ENCODE results near the gene TOP2A.
A peak's percentile ranks its signal among the peaks of the same experiment; 100 is the strongest.
"Not testable (repeated sequence)": the region's sequence is repeated elsewhere in the genome, so short reads cannot be mapped to it uniquely, and the experiment has no call there.

TOP2A gene

DNA sequence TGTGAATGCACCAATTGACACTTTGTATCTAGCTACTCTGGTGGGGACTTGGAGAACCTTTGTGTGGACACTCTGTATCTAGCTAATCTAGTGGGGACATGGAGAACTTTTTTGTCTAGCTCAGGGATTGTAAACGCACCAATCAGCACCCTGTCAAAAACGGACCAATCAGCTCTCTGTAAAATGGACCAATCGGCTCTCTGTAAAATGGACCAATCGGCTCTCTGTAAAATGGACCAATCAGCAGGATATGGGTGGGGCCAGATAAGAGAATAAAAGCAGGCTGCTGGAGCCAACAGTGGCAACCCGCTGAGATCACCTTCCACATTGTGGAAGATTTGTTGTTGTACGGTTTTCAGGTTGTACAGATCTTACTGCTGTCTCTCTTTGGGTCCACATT lies 41.2 kb downstream of the TOP2A start:
- not testable (repeated sequence) for DNase-seq (ENCODE audit: low read depth in 2 of 2, low spot score in 1 of 2)

DNA sequence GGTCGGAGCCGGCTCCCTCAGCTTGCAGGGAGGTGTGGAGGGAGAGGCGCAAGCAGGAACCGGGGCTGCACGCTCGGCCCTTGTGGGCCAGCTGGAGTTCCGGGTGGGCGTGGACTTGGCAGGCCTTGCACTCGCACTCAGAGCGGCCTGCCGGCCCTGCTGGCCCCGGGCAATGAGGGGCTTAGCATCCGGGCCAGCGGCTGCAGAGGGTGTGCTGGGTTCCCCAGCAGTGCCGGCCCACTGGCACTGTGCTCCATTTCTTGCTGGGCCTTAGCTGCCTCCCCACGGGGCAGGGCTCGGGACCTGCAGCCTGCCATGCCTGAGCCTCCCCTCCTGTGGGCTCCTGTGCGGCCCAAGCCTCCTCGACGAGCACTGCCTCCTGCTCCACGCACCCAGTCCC lies 41.9 kb downstream of the TOP2A start:
- DNase-seq (ENCODE audit: low read depth in 2 of 2, low spot score in 1 of 2) = not testable (repeated sequence)

DNA sequence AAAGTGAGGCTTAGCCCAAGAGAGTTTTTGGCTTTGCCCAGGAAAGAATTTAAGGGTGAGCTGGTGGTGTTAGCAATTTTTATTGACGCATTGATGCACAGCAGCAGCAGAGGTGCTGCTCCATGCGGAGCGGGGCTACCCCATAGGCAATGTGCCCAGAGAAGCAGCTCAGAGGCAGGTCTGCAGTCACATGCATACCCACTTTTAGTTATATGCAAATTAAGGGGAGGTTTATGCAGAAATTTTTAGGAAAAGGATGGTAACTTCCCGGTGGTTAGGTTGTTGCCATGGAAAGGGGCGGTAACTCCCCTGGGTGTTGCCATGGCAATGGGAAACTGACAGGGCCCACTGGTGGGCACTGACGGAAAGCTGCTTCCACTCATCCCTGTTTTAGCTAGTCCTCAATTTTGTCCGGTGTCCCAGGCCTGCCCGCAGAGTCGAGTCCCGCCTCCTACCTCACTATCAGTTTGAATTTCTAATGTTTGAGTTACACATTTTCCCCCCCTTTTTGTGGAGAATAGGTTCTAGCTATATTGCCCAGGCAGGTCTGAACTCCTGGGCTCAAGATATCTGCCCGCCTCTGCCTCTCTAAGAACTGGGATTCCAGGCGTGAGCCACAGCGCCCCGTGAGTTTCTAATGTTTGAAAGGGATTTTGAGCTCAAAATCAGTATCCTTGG lies 42.7 kb downstream of the TOP2A start:
- DNase-seq (ENCODE audit: low read depth in 2 of 2, low spot score in 1 of 2) = no peak

DNA sequence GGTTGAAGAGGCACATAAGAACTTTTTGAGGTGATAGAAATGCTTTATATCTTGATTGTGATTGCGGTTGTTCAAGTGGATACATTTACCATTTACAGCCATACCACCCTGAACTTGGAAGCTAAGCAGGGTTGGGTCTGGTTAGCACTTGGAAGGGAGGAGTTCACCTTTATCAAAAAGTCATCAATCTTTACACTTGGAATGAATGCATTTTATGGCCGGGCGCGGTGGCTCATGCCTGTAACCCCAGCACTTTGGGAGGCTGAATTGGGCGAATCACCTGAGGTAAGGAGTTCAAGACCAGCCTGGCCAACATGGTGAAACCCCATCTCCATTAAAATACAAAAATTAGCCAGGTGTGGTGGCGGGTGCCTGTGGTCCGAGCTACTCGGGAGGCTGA lies 43.7 kb downstream of the TOP2A start:
- no peak for DNase-seq (ENCODE audit: low read depth in 2 of 2, low spot score in 1 of 2)

DNA sequence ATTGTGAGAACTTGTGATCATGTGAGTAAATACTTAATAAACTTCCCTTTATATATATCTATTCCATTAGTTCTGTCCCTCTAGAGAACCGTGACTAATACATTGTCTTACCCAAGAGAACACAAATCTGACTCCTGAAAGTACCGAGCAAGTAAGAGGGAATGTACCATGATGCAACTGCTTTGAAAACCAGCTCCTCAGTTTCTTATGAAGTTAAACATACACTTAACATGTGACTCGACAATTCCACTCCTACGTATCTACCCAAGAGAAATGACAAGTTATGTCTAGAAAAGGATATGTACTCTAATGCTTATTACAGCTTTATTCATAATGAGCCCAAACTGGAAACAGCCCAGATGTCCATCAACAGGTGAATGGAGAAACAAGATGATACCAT lies 44.4 kb downstream of the TOP2A start:
- no peak for DNase-seq (ENCODE audit: low read depth in 2 of 2, low spot score in 1 of 2)

DNA sequence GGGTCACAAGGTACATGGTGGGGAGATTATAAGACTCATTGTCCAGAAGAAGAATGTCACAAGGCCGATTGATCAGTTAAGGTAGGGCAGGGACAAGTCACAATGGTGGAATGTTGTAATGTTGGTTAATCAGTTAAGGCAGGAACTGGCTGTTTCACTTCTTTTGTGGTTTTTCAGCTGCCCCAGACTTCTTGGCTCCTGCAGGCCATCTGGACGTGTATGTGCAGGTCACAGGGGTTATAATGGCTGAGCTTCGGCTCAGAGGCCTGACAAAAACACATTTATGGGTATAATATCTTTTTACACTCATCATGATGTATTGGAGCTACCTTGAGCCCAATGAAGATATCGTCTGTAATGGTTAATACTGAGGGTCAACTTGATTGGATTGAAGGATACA lies 45.1 kb downstream of the TOP2A start:
- not testable (repeated sequence) for DNase-seq (ENCODE audit: low read depth in 2 of 2, low spot score in 1 of 2)

DNA sequence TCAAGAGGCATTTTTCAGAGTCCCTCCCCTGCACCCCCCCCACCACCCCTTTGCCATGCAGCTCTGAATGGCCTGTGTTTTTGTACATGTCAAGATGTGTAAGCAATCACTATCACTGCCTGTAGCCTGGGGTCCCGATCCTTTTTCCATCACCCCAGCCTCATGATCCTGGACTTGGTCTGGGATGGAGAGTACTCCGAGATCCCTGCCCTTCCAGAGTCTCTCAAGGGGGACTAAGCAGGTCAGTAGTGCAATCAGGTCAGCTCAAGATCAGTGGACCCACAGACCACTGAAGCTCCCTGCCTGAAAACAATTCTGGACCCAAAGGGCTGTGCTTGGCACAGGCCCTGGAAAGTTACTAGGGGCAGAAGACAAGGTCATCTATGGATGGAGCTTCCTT lies 45.7 kb downstream of the TOP2A start:
- DNase-seq (ENCODE audit: low read depth in 2 of 2, low spot score in 1 of 2) = no peak

DNA sequence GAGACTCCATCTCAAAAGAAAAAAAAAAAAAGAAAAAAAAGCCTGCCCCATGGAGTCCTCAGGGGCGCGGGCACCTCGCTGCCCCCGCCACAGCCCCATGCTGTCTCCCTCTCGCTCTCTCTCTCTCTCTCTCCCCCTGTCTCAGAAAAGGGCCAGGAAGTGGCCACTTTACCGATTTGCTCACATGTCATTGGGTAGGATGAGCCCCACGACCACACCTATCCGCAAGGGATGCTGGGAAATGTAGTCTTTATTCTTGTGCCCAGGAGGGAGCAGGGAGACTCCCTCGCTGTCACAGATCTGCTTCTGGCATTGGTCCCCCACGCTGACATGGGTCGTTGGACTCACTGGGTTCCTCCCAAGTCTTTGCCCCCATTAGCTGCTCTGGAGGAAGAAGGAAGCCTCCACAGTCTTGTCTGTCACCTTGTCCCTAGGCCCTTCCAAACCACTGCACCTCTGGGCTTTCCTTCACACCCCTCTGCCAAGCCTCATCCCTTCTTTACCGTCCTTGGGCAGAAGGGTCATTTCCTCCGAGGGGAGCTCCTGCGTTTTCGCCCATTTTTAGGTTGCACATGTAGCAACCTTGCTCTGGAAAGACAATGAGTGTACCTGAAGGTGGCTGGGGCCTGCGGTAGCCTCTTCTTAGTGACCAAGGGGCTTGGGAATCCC lies 46.3 kb downstream of the TOP2A start:
- no peak for DNase-seq (ENCODE audit: low read depth in 2 of 2, low spot score in 1 of 2)

DNA sequence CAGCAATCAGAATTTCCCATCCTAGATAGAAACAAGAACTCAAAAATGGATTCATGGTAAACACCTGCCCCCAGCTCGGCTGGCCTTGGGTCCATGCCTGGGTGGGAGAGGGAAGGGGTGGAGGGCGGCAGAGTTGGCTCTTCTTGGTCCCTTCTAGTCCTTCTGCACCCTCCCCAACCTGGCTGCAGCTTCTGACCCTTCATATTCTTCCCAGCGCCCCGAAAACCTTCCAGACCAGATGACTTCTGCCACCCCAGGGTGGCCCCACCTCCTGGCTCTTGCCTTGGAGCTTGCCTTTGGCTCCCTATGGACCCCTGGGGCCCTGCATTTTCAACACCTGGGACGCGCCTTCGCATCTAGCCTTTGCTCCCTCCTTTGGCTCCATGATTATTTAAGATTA lies 47.8 kb downstream of the TOP2A start:
- DNase-seq (ENCODE audit: low read depth in 2 of 2, low spot score in 1 of 2) = no peak

DNA sequence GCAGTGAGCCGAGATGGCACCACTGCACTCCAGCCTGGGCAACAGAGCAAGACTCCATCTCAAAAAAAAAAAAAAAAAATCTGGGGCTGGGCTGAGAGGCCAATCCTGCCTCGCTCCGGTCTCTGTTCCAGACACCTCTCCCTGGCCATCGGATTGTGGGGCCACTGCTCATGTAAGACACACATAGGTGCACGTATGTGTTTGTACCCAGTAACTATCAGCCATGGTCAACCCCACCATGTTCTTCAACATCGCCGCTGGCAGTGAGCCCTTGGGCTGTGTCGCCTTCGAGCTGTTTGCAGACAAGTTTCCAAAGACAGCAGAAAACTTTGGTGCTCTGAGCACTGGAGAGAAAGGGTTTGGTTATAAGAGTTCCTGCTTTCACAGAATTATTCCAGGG lies 50.0 kb downstream of the TOP2A start:
- DNase-seq (ENCODE audit: low read depth in 2 of 2, low spot score in 1 of 2) = not testable (repeated sequence)

DNA sequence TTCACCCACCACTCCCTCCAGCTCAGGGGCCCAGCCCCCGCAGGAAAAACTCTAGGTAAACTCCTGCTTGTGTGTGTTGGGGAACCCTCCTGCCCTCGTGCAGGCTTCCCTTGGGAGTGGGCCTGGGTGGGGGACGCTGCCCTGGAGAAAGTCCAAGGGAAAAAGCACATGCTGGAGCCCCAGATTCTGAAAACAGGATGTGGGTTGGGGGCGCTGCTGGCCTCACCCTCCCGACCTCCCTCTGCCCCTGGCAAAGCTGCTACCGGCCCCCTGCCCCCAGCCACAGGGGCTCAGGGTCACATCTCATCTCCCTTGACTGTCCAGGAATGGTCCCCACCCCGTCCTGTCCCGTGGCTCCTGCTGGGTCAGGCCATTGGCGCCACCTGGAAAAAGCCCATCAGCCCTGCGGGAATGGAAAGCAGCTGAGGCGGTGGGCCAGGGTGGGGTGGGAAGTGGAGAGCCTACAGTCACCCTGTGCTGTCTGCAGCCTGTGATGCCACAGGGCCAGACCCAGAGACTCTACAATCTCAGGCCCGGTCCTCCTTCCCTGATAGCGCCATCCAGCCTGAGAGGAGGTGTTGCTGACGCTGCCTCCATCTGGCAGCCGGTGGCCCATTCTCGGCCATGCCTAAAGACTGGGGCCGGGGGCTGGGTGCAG lies 50.7 kb downstream of the TOP2A start:
- DNase-seq (ENCODE audit: low read depth in 2 of 2, low spot score in 1 of 2) = no peak

DNA sequence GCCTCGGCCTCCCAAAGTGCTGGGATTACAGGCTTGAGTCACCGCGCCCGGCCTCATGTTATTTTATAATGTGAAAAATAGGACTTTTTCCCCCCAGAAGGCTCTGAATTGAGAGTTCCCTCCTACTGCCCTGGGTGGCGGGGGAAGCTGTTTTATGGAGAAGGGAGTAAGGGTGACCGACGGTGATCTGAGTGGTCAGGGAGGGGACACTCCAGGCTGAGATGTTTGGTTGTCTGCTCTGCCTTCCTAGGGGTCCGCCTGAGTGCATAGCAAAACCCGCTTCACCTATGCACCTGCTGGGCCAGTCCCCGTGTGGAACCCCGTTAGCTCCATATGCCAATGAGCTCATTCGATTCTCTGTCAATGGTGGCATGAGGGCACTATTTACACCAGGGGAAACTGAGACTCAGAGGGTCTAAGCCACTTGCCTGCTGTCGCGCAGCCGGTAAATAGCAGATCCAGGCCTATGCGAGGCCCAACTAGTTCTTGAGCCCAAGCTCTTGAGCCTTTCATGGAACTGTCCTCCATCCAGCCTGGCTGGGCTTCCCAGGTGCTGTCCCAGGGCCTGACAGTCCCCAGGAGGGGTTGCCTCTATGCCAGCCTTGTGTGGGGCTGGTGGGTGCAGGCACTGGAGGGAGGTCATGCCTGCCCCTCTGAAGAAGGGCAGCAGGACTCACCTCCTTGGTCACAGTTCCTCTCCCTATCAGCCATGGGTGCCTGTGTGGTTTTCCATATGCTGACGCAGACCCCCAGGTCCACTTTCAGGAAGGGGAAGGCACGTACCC lies 51.4 kb downstream of the TOP2A start:
- DNase-seq (ENCODE audit: low read depth in 2 of 2, low spot score in 1 of 2) = no peak

DNA sequence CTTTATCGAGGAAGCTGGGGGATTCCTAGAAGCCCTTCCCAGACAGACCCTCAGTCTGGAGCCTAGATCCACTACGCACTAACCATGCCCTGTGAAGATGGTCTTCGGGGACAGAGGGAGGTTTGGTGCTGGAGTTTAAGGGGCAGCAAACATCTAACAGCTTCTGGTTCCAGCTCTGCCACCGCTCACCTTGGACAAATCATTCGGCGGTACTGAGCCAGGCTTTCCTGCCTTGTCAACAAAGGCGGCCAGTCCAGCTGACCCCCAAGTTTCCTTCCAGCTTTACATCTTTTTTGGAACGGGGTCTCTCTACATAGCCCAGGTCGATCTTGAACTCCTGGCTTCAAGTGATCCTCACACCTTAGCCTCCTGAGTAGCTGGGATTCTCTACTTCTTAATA lies 52.8 kb downstream of the TOP2A start:
- DNase-seq (ENCODE audit: low read depth in 2 of 2, low spot score in 1 of 2) = no peak

DNA sequence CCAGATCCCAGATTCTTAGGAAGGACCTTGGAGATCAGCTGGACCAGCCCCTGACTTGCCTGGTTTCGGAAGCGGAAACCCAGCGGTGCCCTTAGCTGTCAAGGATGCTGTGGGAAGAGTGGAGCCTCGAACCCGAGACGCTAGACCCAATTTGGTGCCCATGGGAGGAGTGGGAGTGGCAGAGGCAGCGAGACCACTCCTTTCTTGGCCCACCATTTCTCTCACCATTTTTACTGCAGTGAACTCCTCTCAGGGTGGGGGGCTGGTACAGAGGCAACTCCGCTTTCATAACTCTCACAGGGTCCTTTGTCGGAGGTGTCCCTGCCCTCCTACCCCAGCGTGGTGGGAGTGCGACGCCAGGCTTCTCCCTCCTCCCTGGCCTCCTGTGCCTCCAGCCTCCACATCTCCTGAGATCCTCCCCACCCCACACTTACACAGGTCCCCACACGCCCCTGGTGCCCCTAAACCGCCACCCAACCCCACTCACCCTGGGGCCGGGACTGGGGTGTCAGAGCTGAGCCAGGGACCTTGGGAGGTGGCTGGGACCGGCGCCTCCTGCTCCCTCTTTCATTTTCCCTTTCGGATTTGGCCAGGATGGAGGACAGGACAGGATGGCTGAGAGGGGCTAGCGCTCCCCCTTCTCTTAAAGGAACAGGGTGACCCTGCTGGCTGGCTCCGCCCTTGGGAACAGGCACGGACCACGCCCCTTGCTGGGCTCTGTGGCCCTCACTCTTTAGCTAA lies 53.4 kb downstream of the TOP2A start, which contains the start of gene GJD3:
Gene GJD3, minus strand, starts transcription at position 617 of the 741 bp plus-strand sequence. CDS start 922 bp downstream, outside the sequence.
- no peak for DNase-seq (ENCODE audit: low read depth in 2 of 2, low spot score in 1 of 2)

DNA sequence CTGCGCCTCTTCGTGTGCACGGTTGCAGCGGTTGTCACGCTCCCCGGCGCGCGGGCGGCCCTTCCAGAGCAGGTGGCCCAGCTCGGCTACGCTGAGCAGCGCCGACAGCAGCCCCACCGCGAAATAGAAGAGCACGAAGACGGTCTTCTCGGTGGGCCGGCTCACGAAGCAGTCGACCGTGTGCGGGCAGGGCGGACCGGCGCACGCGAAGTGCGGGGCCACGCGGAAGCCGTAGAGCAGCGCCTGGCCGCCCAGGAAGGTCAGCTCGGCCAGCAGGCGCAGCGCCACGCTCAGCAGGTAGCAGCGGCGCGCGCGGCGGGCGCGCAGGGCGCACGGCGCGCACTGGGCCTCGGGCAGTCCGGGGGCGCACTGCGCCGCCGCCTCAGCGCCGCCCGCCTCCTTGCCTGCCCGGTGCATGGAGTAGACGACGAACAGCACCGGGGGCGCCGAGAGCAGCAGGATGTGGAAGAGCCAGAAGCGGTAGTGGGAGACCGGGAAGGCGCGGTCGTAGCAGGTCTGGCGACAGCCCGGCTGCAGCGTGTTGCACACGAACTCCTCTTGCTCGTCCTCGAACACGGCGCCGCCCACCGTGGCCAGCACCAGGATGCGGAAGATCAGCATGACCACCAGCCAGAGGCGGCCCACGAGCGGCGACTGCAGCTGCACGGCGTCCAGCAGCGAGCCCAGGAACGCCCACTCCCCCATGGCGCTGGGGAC lies 54.4 kb downstream of the TOP2A start:
- DNase-seq (ENCODE audit: low read depth in 2 of 2, low spot score in 1 of 2) = no peak

DNA sequence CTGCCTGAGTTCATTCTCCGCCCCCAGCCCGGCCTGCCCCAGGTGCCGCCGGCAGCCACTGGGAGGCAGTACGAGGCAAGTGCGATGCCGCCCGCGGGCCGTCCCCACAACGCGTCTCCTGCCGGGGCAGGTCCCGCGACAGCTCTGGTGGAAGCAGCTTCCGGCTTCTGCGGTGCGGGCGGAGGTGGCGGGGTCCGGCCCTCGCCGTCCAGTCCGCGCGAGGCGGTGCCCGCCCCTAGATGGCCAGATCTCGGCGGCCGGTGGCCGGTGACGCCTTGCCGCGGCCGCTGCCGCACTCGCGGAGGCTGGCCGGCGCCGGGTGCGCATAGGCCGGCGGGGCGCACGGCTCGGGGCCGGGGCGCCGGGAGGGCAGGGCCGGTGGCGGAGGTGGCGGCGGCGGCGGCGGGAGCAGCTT lies 55.0 kb downstream of the TOP2A start:
- DNase-seq (ENCODE audit: low read depth in 2 of 2, low spot score in 1 of 2) = peak; percentile 43 to 57

DNA sequence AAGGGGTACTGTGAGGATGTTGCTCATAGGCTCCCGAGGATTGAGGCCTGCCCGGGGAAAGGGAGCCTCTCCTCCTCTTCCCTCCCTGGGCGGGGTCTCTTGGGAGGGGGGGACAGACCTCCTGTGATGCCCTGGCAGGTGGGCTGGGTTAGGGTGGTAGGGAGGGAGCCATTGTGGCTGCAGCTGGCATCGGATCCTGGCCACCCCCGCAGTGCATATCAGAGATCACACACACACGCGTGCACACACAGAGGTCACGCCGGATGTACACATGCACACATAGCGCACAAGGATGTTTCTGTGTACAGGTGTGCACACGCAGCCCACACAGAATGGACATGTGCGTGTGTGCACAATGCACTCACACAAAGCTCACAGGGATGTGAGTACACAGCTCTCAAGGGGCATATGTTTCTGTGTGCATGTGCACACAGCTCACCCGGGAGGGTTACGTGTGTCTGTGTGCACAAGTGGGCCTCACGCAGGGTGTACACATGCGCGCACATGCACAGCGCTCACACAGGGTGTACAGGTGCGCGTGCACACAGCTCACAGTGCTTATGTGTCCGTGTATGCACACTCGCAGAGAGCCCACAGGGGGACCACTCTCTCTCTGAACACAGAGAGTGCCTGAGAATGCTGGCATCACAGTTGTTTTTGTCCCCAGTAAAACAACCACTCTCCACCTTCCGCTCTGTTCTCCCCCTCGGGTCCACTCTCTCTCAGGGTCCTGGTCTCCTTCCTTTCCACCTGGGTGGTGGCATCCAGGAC lies 55.6 kb downstream of the TOP2A start:
- no peak for DNase-seq (ENCODE audit: low read depth in 2 of 2, low spot score in 1 of 2)

DNA sequence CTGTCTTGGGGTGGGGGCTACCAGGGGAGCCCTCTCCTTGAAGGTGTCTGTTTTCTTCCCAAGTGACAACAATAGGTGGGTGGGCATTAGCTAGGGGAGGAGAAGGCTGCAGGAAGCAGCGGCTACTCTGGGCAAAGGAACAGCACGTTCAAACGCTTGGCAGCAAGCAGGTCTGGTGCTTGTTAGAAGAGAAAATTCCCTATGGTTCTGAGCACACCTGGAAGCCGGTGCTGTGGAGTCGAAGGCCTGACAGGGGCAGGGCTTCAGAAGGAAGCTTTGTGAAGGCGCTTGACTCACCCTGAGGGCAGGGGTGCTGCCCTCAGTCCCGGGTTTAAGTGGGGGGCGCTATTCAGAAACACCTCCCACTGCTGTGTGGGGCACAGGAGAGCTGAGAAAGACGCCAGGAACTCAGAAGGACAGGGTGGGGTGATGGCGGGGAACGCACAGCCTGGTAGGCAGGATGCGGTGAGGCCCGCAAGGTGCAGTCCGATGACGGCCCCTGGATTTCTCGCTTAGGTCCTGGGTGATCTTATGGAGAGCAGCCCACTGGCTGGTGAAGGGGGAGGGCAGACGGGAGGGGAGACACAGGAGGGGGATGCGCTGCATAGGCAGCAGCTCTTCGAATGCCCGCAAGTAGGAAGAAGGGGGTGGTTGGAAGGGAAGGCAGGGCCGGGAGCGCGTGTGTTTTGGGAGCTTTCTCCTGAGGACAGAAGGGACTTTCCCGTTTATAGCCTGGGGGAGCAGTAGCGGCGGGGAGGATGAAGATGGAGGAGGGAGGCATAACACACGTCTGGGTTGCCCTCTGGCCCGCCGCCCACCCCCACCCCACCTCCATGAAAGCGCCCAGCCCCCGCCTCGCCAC lies 56.4 kb downstream of the TOP2A start:
- no peak for DNase-seq (ENCODE audit: low read depth in 2 of 2, low spot score in 1 of 2)

DNA sequence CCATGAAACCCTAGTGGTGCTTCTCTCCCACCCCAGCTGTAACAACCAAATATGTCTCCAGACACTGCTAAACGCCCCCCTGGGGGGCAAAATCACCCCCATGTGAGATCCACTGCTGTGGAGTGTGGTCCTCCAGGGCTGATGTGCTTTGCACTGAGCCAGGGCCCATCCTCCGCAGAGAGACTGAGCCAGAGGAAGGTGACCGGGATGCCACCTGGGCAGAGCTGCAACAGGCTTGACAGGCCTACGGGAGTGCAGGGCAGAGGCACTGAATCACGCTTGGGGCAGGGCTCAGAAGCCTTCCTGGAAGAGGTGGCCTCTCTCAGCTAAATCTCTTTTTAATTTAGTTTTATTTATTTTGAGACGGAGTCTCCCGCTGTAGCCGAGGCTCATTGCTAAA lies 57.6 kb downstream of the TOP2A start:
- no peak for DNase-seq (ENCODE audit: low read depth in 2 of 2, low spot score in 1 of 2)
